SKM-1 treated with dmso at 0.1 percent for 144 hours (cell line): ENCODE data around the gene SELENOH.

Source experiments
- DNase-seq: peaks from one replicate; lab custom pipeline; 2025; ENCODE audit not compliant: unreplicated experiment; lab: John Stamatoyannopoulos, UW

Gene SELENOH

DNA sequence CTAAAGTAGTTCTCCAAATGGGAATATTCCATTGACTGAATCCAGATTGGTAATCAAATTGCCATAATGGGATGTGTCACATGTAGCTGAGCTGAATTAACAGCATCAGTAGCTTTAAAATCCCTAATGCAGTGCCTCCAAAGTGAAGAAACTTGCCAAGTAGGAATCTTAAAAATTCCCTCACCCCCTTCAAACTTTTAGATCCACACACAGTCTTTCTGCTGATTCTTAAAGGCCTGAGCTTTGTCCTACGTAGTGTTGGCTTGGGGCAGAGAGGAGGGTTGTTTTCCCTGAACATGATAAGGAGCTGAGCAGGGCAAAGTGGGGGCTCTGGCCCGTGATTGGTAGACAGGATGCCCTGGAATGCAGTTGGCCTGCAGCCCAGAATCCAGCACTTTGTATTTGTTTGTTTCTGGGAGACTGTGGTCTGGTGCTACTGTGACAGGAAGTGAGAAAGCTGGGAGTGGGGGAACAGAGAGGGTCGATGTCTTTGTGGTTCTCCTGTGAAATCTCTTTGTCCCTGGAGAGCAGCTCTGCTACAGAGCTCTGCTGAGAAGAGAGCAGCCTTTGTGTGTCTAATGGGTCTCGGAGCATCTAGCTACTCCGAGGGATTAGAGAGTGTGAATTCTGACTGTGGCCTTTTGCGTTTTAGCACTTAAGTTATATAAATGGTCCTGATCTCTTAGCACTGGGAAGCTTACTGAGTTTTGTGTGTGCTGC is 37.2 kb downstream of the SELENOH start:
- no peak for DNase-seq

DNA sequence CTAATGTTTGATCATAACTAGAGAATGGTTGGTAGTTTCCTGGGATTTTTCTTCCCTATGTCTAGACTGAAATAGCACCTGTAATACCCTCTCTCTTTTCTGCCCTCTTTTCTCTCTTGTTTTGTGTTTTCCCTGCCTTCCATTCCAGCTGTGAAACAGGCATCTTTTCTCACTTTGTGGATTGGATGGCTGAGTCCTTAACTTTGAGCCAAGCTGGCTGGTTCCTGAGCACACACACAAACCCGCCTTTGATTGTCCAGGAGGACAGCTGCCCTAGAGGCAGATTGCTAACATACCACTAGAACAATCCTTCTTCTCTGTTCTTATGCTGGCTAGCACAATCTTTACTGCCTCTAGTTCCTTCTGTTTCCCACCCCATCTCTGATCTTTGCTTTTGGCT is 38.0 kb downstream of the SELENOH start:
- no peak for DNase-seq

DNA sequence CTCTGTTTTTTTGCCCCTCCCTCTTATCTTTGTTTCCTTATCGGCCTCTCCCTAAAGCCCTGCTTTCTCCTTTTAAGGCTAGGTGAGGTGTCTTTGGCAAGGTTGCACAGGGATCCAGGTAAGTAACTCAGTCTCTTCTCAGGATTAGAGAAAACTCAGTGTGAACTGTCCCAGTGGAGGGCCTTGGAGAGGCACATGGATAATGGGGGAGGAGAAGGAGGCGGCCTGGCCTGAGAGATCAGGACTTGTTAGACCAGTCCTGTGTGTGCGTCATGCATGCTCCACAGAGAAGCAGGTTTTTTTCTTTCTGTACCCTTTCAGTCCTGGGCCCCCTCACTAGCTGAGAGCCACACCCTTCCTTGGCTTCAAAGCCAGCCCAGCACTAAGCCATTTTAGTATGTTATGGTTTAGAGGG is 40.2 kb downstream of the SELENOH start:
- DNase-seq, result no peak

DNA sequence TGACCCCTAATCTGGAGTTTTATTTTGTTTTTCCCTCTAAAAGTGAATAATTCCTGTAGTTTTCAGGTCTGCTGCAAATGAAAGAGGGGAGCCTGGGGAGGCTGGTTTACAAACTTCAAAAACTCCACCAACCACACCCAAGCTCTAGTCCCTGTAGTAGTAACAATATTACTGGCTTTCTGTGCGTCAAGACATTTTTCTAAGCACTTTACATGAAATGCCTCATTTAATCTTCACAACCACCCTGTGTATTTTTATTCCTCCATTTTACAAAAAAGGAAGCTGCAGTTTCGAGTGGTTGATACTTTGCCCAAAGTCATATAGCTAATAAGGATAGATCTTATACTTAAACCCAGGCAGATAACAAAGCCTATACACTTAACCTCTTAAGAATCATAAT is 43.8 kb downstream of the SELENOH start:
- no peak for DNase-seq

DNA sequence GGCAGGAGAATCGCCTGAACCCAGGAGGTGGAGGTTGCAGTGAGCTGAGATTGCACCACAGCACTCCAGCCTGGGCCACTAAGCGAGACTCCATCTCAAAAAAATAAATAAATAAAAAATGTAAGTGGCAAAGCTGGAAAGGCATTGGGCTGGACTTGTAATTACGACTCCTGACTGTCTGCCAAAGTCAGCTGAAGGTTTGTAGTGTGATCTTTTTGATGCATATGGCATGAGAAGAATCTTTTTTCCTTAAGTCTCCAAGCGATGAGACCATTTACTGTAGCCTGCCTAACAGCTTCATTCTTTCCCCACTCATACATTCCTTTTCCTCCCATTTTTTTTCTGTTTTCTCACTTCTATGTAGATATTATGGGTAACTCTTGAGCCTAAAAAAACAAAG is 45.1 kb downstream of the SELENOH start:
- no peak for DNase-seq

DNA sequence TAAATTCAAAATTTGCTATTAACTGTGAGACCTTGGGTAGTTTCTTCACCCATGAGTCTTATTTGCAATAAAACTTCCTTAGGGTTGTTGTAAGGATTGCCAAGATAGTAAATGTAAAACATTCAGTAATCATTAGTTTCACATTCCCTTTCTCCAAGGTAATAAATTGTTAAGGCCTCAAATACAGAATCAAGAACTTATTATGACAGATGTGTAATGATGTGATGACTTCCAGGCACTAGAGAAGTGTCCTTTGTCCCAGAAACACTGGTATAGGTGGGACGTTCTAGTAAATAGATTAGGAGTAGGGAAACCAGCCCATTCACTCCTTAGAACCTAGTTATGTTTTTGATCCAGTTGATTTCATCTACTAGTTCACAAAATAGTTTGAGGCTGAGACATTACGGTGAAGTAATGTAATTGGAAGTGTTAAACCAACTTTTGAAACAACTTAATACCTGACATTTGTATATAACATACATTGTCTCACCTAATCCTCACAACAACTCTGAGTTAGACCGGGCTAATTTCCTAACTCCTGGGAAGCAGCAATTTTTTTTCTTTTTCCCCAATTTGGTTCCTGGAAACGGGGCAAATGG is 45.8 kb downstream of the SELENOH start:
- DNase-seq, result no peak

DNA sequence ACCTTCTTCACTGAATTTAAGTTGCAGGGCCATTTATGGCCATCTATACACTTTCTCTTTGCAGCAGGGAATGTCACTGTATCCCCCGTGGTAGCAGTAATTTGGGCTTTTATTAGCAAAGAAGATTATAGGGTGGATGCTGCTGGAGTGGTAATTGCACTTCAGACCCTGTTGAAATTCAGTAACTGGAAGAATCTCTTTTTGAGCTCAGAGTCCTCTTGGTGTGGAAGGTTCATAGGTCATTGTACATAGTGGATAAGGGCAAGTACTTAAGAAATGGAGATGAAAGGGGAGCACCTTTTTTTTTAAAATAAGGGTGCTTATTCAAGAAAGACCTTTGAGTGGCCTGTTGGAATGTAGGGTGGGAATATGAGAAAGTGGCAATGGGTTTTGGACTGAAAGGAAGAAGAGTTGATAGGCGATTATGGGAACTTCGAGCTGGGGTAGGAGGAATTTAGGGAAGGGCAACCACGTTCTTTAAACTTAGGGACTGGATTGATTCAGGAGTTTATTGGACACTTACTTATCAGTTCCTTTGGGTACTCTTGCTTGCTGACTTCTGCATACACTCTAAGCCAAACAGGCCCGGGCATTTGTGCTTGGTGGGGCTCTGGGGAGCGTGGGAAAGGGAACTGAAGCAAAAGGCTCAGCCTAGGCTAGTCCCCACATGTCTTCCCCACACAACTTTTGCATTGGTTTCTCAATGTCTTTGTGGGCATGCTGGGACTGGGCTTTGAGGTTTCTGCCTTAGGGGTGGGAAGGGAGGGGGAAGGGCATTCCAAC is 46.8 kb downstream of the SELENOH start:
- peak; percentile 93 for DNase-seq

DNA sequence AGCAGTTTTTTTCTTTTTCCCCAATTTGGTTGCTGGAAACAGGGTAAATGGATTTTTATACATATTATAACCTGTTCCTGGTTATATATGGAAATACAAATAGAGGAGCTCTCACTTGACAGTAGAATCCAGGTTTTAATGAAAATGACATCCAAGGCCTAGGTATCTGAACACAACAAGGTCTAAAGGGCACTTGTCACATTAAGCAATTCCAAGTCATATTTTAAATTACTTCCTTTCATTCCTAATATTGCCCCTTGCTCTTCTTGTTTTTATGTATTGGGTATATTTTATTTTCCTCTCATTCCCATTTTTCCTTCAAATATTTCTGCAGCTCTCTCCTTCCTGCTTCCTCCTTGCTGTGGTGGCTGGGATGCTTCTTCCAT is 47.4 kb downstream of the SELENOH start:
- no peak for DNase-seq

DNA sequence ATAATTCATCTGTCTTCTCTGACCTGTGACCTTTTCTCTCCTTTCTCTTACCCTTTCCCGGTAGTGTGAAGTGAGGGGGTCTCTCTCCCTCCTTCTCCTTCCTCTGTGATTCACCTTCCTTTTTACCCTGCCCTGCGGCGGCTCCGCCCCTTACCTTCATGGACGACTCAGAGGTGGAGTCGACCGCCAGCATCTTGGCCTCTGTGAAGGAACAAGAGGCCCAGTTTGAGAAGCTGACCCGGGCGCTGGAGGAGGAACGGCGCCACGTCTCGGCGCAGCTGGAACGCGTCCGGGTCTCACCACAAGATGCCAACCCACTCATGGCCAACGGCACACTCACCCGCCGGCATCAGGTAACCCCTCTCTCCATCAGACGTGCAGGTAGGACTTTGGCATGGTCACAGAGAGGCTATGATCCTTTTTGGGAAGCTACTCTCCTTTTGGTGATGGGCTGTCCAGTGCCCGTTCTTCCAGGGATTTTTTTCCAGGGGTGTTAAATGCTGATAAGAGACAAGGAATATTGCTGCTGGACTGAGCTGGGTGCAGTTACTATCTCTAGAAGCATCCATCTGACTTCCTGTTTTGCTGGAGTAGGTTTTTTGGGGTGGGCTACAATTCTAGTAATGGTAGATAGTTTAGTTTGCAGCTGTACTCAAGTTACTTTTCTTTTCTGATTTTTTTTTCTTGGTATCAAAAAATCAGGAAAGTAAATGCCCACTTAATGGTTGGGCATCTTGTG is 50.2 kb downstream of the SELENOH start:
- no peak for DNase-seq

DNA sequence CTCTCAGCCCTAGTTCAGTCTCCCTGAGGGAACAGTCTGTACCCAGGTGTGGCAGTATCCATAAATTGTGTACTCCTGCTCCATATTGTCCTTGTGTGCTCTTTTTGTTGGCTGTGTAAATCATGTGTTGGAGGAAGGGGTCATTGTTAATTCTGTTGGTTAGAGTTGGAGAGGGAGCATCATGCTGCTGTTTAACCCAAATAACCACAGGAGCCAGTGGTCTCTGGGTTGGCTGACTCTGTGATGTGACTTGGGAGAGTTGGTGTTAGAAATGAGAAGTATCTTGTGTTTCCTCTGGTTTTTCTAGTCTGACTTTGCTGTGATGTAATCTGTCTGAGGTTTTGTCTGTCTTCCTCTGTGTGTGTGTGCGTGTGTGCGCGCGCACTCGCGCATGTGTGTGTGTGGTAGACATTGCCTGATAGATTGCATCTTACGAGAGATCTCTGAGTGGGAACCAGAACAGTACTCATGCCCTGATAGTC is 50.8 kb downstream of the SELENOH start:
- DNase-seq, result peak; percentile 97

DNA sequence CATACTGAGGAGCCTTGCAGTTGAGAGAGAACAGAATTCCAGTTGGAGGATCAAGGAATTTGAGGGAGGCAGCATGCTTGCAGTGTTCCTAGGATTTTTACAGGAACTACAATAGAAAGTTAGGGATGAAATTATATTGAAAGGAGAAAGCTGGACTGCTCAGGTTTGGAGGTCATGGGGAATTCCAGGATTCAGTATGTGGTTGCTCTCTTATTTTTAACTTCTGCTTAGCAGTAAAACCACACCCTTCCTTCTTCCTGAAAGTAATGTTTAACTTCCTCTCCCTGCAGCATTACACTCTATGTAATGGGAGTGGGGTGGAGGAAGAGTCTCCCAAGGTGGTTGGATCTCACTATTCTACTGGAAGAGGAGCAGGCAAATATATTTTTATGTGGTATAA is 51.6 kb downstream of the SELENOH start:
- DNase-seq, result peak; percentile 80
